ENCODE measurements around the gene ELL. TPM values are rescaled to one million over a fixed set of nuclear protein-coding genes. Genes with fewer than 3 reads are reported as not detected.

ELL gene
- total and polyA plus RNA-seq, 9 of the 15 experiments (the other 6 are each of a cell fraction or from before 2014, with no cell fraction given), result 0.24 to 22.5 (median 4.1) TPM

GRCh38 chr19:18489627-18490184 lies 32.2 kb downstream of the ELL start:
- no peak overlapping the region for H3K27ac ChIP-seq (ENCODE audit: extremely low read depth, low read depth, low read length)
- H3K9me3 ChIP-seq (replicated peaks; ENCODE audit: control insufficient read depth, insufficient read depth, low read depth, low read length), result no peaks in the 10 kb centered on the region
- H3K4me2 ChIP-seq (ENCODE audit: insufficient read depth, low read length), result no peak overlapping the region
- H3K79me2 ChIP-seq (ENCODE audit: control insufficient read depth, insufficient read depth, low read length), result peaks cover 89% of the 10 kb centered on the region
- peaks cover 27 to 68% of the 10 kb centered on the region in 2 experiments for H3K4me1 ChIP-seq (replicated peaks in 1 of 2; ENCODE audit: control insufficient read depth in 2 of 2, insufficient read depth in 2 of 2, low read length in 2 of 2)
- H3K27me3 ChIP-seq (ENCODE audit: control insufficient read depth in 2 of 2, insufficient read depth in 2 of 2, low read length in 2 of 2), result no peaks in the 10 kb centered on the region
- H2AFZ ChIP-seq (ENCODE audit: low read depth, low read length), result no peak overlapping the region
- in situ Hi-C loops (cut with MboI) (no loop called here), intact Hi-C loops (cut with micrococcal nuclease) (loop anchor here (5.0 kb wide), 1 partner anchor 83 kb away; the partner anchor contains the start of gene UBA52)
- ChIA-PET POLR2A (interaction anchor here (1.1 to 3.0 kb wide), 2 partner anchors 17 to 23 kb away, joined by 3 to 12 read pairs; no protein-coding TSS in a partner anchor), CTCF (ENCODE audit: low intra/inter-chr PET ratio) (no interaction called here)
- peak overlapping the region in 1 of 2 experiments; percentile 75; a peak in 2 of 4 replicates for H3K9ac ChIP-seq (ENCODE audit: insufficient read depth in 1 of 2, low read depth in 2 of 2, low read length in 2 of 2)
- H3K4me3 ChIP-seq, result no peak overlapping the region
- no peak for TF ChIP-seq BHLHE40 (IDR thresholded peaks at IDR 0.05; ENCODE audit: low read length)
- no peak for TF ChIP-seq ZNF24 (IDR thresholded peaks at IDR 0.05)
- no peak for TF ChIP-seq PHB (CRISPR knock-in tag; IDR thresholded peaks at IDR 0.05)
- TF ChIP-seq CBX3 (IDR thresholded peaks at IDR 0.05; ENCODE audit: borderline replicate concordance in 1 of 2, low read length in 2 of 2), result no peak
- TF ChIP-seq ZNF175 (CRISPR knock-in tag; IDR thresholded peaks at IDR 0.05; ENCODE audit: low read depth), result no peak
- no peak for TF ChIP-seq NCOA2 (IDR thresholded peaks at IDR 0.05; ENCODE audit: partially characterized antibody in 2 of 2)
- no peak for TF ChIP-seq ZBTB17 (CRISPR knock-in tag; IDR thresholded peaks at IDR 0.05)
- TF ChIP-seq ZKSCAN1 (IDR thresholded peaks at IDR 0.05; ENCODE audit: low read depth, low read length), result no peak
- no peak for TF ChIP-seq MYC (IDR thresholded peaks at IDR 0.05; ENCODE audit: low read depth, low read length)
- no peak for TF ChIP-seq MYC (CRISPR knock-in tag; IDR thresholded peaks at IDR 0.05; ENCODE audit: borderline replicate concordance, low read depth)
- TF ChIP-seq NR2F6 (CRISPR knock-in tag; IDR thresholded peaks at IDR 0.05), result no peak
- TF ChIP-seq ATF7 (IDR thresholded peaks at IDR 0.05), result no peak
- no peak for TF ChIP-seq ELF2 (CRISPR knock-in tag; IDR thresholded peaks at IDR 0.05)
- TF ChIP-seq MXD1 (CRISPR knock-in tag; IDR thresholded peaks at IDR 0.05; ENCODE audit: borderline replicate concordance, poor library complexity, severe bottlenecking), result no peak
- no peak for TF ChIP-seq ZNF778 (CRISPR knock-in tag; IDR thresholded peaks at IDR 0.05)
- TF ChIP-seq SNIP1 (IDR thresholded peaks at IDR 0.05; ENCODE audit: low read depth), result no peak
- no peak for TF ChIP-seq PURB (CRISPR knock-in tag; IDR thresholded peaks at IDR 0.05; ENCODE audit: low read depth)
- no peak for TF ChIP-seq NONO (IDR thresholded peaks at IDR 0.05; ENCODE audit: low read depth in 2 of 2, low read length in 1 of 2)
- no peak for TF ChIP-seq ZNF232 (CRISPR knock-in tag; IDR thresholded peaks at IDR 0.05)
- TF ChIP-seq HMG20A (CRISPR knock-in tag; conservative IDR thresholded peaks at IDR 0.05), result no peak
- no peak for TF ChIP-seq CBFA2T2 (conservative IDR thresholded peaks at IDR 0.05)
- no peaks in the 10 kb centered on the region for H3K36me3 ChIP-seq (ENCODE audit: control insufficient read depth, insufficient read depth, low read length)
- DNase-seq (ENCODE audit: extremely low read depth in 1 of 4, low spot score in 3 of 4) (no peak), FAIRE-seq (no peak), ATAC-seq (no peak)
- 63% methylated on average over 13 of the region's 14 CpGs for WGBS (ENCODE audit: insufficient coverage, low coverage, missing lambda C conversion rate)
- H4K20me1 ChIP-seq (replicated peaks; ENCODE audit: control insufficient read depth, insufficient read depth, low read length), result peaks cover 70% of the 10 kb centered on the region
- BruUV-seq (replicated peaks), result no TSS peak
- peaks cover 14% of the 10 kb centered on the region for H3K9me1 ChIP-seq (ENCODE audit: control insufficient read depth, insufficient read depth, low read length)
